HCT116 (cell line): ENCODE results near the gene CEP20. TPM values are rescaled to one million over a fixed set of nuclear protein-coding genes. Genes with fewer than 3 reads are reported as not detected.

Source experiments
- ATAC-seq: fragments of 200-7000 bp; cut with Tn5 transposase; 2 replicates; pipeline ENCODE4 v1.9.1; 2020; ENCODE audit warnings: mild to moderate bottlenecking, moderate library complexity
- BruUV-seq: library from RNA; stranded (reverse); fragments of 400-500 nt; replicated peaks from 2 replicates; lab custom pipeline; 2021; lab: Mats Ljungman, UMichigan
- CTCF ChIA-PET: fragments of 300-600 bp; sonication (Branson Sonifier 250); formaldehyde crosslinking; loops from one replicate; lab custom pipeline; 2021; ENCODE audit warnings: antibody characterized with exemption; lab: Charles Lee
- POLR2A ChIA-PET: fragments of 300-600, 350-600 bp; sonication (Branson Sonifier 250); formaldehyde crosslinking; loops from one replicate; lab custom pipeline; 2021; ENCODE audit warnings: antibody characterized with exemption; lab: Charles Lee
- RAD21 ChIA-PET, 2 experiments: fragments of 300-600 bp; sonication (Branson Sonifier 250); formaldehyde crosslinking; loops; one replicate each; lab custom pipeline; 2023; ENCODE audit warnings: low total read pairs in 2 of 2; ENCODE audit not compliant: uncharacterized antibody in 2 of 2, unreplicated experiment in 2 of 2, low non-redundant PET in 1 of 2; lab: Charles Lee
- DNase-seq: peaks from one replicate; pipeline ENCODE4 v3.0.0-alpha.2; 2010; ENCODE audit warnings: low read depth, low spot score
- H2AFZ ChIP-seq: fragments of 200-600 bp; shearing (Covaris generic), sonication (generic); 2 replicates; pipeline ENCODE4 v1.6.1; 2017; ENCODE audit warnings: low read depth, mixed run types, mixed read lengths, antibody characterized with exemption, low read length; ENCODE audit not compliant: poor library complexity, severe bottlenecking
- H3K27ac ChIP-seq: 2 replicates; pipeline ENCODE4 v1.5.1; 2012; ENCODE audit warnings: low read depth, low read length
- H3K27me3 ChIP-seq: fragments of 200-600 bp; sonication (generic); 2 replicates; pipeline ENCODE4 v1.6.1; 2016; ENCODE audit warnings: mixed run types, low read length, mixed read lengths; ENCODE audit not compliant: insufficient read depth
- H3K36me3 ChIP-seq, 2 experiments: fragments of 200-500 bp in 1 of 2; fragments of 200-600 bp in 1 of 2; sonication (Bioruptor generic) in 1 of 2; sonication (generic) in 1 of 2; 2 replicates each; pipeline versions ENCODE4 v1.5.1 to v1.6.1; 2014 to 2016; ENCODE audit warnings: low read length in 2 of 2, inconsistent platforms in 1 of 2, mixed read lengths in 1 of 2, mixed run types in 1 of 2; ENCODE audit not compliant: insufficient read depth in 2 of 2, control insufficient read depth in 1 of 2
- H3K4me1 ChIP-seq, 2 experiments: fragments of 200-600 bp in 1 of 2; sonication (generic) in 1 of 2; 2 replicates each; pipeline versions ENCODE4 v1.5.1 to v1.6.1; 2012 to 2017; ENCODE audit warnings: low read length in 2 of 2, inconsistent platforms in 1 of 2, mild to moderate bottlenecking in 1 of 2, mixed read lengths in 1 of 2, mixed run types in 1 of 2, moderate library complexity in 1 of 2; ENCODE audit not compliant: insufficient read depth in 2 of 2, control insufficient read depth in 1 of 2
- H3K4me2 ChIP-seq: fragments of 200-600 bp; sonication (generic); 2 replicates; pipeline ENCODE4 v1.6.1; 2017; ENCODE audit warnings: mixed run types, low read length, mixed read lengths
- H3K4me3 ChIP-seq, 2 experiments: fragments of 200-600 bp in 1 of 2; sonication (generic) in 1 of 2; replicated peaks in 1 of 2; 2 replicates each; pipeline ENCODE4 v1.5.1; 2011 to 2016; ENCODE audit warnings: low read length in 2 of 2, control low read depth in 1 of 2, low read depth in 1 of 2, mild to moderate bottlenecking in 1 of 2, mixed read lengths in 1 of 2, mixed run types in 1 of 2
- H3K79me2 ChIP-seq: fragments of 200-600 bp; sonication (generic); 2 replicates; pipeline ENCODE4 v1.6.1; 2017; ENCODE audit warnings: mild to moderate bottlenecking, mixed run types, low read length, moderate library complexity, mixed read lengths; ENCODE audit not compliant: insufficient read depth
- H3K9ac ChIP-seq: fragments of 200-600 bp; sonication (generic); 2 replicates; pipeline ENCODE4 v1.6.1; 2016; ENCODE audit warnings: low read length, mixed read lengths
- H3K9me2 ChIP-seq: fragments of 200-600 bp; sonication (generic), shearing (Covaris generic); 2 replicates; pipeline ENCODE4 v1.6.1; 2017; ENCODE audit warnings: mixed run types, mild to moderate bottlenecking, moderate library complexity; ENCODE audit not compliant: insufficient read depth
- H3K9me3 ChIP-seq, 2 experiments: fragments of 200-500 bp in 1 of 2; fragments of 200-600 bp in 1 of 2; sonication (Bioruptor generic) in 1 of 2; sonication (generic) in 1 of 2; 2 replicates each; pipeline ENCODE4 v1.6.1; 2014 to 2017; ENCODE audit warnings: low read length in 2 of 2, mixed read lengths in 2 of 2, inconsistent platforms in 1 of 2, low read depth in 1 of 2, mild to moderate bottlenecking in 1 of 2, mixed run types in 1 of 2, moderate library complexity in 1 of 2; ENCODE audit not compliant: control insufficient read depth in 1 of 2, insufficient read depth in 1 of 2
- H4K20me1 ChIP-seq: fragments of 200-600 bp; sonication (generic), shearing (Covaris generic); 2 replicates; pipeline ENCODE4 v1.6.1; 2017; ENCODE audit warnings: mixed run types, mild to moderate bottlenecking, moderate library complexity; ENCODE audit not compliant: insufficient read depth
- POLR2A ChIP-seq: IDR thresholded peaks from 2 replicates; pipeline ENCODE4 v1.7.0; 2011; ENCODE audit warnings: borderline replicate concordance; ENCODE audit not compliant: insufficient read depth, insufficient read length; ENCODE audit errors: extremely low read depth
- SIN3A ChIP-seq: IDR thresholded peaks from 2 replicates; pipeline ENCODE4 v1.6.1; 2012; ENCODE audit warnings: low read depth
- SRF ChIP-seq: IDR thresholded peaks from 2 replicates; pipeline ENCODE4 v1.6.1; 2012; ENCODE audit warnings: low read depth
- TCF7L2 ChIP-seq: IDR thresholded peaks from 2 replicates; pipeline ENCODE4 v1.7.0; 2011; ENCODE audit warnings: borderline replicate concordance, inconsistent platforms; ENCODE audit not compliant: insufficient read depth, insufficient read length; ENCODE audit errors: extremely low read depth
- ZFX ChIP-seq: fragments of 450-650 bp; IDR thresholded peaks from 2 replicates; pipeline ENCODE4 v1.6.1; 2017
- ZNF274 ChIP-seq: fragments of 200-500 bp; sonication (Bioruptor generic); IDR thresholded peaks from 2 replicates; pipeline ENCODE4 v1.6.1; 2014; ENCODE audit warnings: mild to moderate bottlenecking, low read depth, low read length, inconsistent platforms
- intact Hi-C: fragments of 100-400 bp; cut with micrococcal nuclease; formaldehyde crosslinking; loops from 2 replicates; pipeline ENCODE4 v1.10.0; 2022
- total RNA-seq: library from RNA; stranded (reverse); gene quantifications from one replicate; pipeline ENCODE4 v1.2.1, GENCODE V29; 2021; ENCODE audit not compliant: unreplicated experiment
- TF ChIP-seq, protein P1 (sequence below): IDR thresholded peaks from 2 replicates; pipeline ENCODE4 v1.6.1; 2012; ENCODE audit warnings: low read depth
- TF ChIP-seq, protein P2 (sequence below): IDR thresholded peaks from 2 replicates; pipeline ENCODE4 v1.6.1; 2012
- TF ChIP-seq, protein P3 (sequence below): IDR thresholded peaks from 2 replicates; pipeline ENCODE4 v1.6.1; 2012
- TF ChIP-seq, protein P4 (sequence below), 3 experiments: fragments of 200-600 bp in 1 of 3; sonication (generic) in 1 of 3; IDR thresholded peaks in 2 of 3; conservative IDR thresholded peaks in 1 of 3; 2 replicates each; pipeline ENCODE4 v1.5.1; 2012 to 2017; ENCODE audit warnings: low read depth in 2 of 3, low read length in 2 of 3, antibody characterized with exemption in 1 of 3, borderline replicate concordance in 1 of 3, control low read depth in 1 of 3, mild to moderate bottlenecking in 1 of 3, mixed read lengths in 1 of 3, mixed run types in 1 of 3, moderate library complexity in 1 of 3; ENCODE audit not compliant: insufficient read depth in 1 of 3

CEP20 gene
- total RNA-seq, 1 experiment from 2014 or later: 67.7 TPM

DNA sequence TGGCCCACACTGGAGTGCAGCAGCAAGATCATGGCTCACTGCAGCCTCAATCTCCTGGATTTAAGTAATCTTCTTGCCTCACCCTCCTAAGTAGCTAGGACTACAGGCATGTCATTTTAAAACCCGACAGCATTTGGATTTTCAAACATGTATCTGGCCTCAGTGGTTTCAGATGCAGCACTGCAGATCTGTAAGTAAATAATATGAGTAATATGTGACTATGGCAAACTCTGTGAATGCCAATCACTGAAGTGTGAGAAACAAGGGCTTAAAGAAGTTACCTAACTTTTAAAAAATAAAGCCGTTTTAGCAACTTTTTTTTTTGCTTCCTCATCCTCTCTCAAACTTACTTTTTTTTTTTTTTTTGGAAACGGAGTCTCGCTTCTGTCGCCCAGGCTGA, 11.9 kb downstream of the CEP20 start (continued):
- TF ChIP-seq, protein P1, sequence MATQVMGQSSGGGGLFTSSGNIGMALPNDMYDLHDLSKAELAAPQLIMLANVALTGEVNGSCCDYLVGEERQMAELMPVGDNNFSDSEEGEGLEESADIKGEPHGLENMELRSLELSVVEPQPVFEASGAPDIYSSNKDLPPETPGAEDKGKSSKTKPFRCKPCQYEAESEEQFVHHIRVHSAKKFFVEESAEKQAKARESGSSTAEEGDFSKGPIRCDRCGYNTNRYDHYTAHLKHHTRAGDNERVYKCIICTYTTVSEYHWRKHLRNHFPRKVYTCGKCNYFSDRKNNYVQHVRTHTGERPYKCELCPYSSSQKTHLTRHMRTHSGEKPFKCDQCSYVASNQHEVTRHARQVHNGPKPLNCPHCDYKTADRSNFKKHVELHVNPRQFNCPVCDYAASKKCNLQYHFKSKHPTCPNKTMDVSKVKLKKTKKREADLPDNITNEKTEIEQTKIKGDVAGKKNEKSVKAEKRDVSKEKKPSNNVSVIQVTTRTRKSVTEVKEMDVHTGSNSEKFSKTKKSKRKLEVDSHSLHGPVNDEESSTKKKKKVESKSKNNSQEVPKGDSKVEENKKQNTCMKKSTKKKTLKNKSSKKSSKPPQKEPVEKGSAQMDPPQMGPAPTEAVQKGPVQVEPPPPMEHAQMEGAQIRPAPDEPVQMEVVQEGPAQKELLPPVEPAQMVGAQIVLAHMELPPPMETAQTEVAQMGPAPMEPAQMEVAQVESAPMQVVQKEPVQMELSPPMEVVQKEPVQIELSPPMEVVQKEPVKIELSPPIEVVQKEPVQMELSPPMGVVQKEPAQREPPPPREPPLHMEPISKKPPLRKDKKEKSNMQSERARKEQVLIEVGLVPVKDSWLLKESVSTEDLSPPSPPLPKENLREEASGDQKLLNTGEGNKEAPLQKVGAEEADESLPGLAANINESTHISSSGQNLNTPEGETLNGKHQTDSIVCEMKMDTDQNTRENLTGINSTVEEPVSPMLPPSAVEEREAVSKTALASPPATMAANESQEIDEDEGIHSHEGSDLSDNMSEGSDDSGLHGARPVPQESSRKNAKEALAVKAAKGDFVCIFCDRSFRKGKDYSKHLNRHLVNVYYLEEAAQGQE: no peak
- TF ChIP-seq, protein P2, sequence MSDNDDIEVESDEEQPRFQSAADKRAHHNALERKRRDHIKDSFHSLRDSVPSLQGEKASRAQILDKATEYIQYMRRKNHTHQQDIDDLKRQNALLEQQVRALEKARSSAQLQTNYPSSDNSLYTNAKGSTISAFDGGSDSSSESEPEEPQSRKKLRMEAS: no peak

DNA sequence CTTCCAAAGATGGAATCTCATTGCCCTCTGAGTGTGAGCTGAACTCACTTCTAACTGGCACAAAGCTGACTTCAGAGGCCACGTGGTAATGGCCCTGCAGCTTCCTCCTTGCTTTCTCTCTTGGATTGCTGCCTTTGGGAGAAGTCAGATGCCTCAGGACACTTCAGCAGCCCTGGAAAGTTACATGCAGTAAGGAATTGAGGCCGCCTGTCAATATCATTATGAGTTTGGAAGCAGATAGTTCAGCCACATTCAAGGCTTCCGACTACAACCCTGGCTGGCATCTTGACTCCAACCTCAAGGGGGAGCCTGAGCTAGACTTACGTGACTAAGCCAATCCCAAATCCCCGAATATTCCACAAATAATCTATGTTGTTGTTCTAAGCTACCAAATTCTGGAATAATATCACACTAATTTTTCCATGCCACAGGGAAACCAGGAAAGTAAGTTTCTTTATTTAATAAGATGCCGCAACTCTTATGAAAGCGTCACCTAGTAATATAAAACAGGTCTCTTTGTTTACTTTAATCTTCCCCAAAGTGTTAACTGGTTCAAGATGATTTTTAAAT, 13.6 kb downstream of the CEP20 start:
- Histone ChIP-seq H3K4me2 (no peak overlapping the region), H3K4me3 (no peak overlapping the region), H2AFZ (no peak overlapping the region), H3K79me2 (peaks cover 28% of the 10 kb centered on the region), H3K36me3 (peaks cover 8 to 26% of the 10 kb centered on the region in 2 experiments), H3K4me1 (peaks cover 5 to 8% of the 10 kb centered on the region in 2 experiments; a peak in 3 of 4 replicates), H3K9me2 (no peaks in the 10 kb centered on the region), H4K20me1 (no peaks in the 10 kb centered on the region), H3K27me3 (no peaks in the 10 kb centered on the region), H3K9me3 (no peaks in the 10 kb centered on the region), H3K27ac (no peak overlapping the region; the same call in 1 of the 2 replicates), H3K9ac (no peak overlapping the region)
- ChIA-PET POLR2A (interaction anchor here (3.1 kb wide), 1 partner anchor 13 kb away, joined by 15 read pairs; the partner anchor contains the start of gene CEP20), RAD21 (interaction anchor here (0.9 to 1.4 kb wide), 2 partner anchors 13 to 115 kb away, joined by 3 read pairs; partner anchors contain the start of gene CEP20 (in 1 of the 2)), CTCF (interaction anchor here (0.7 to 3.3 kb wide), 14 partner anchors 8 to 253 kb away, joined by 3 to 19 read pairs (median 4); partner anchors contain the start of gene CEP20)
- BruUV-seq: no TSS peak
- intact Hi-C loops: loop anchor here (1.0 kb wide), 1 partner anchor 252 kb away; no protein-coding TSS in a partner anchor
- ATAC-seq (peak; percentile 94), DNase-seq (peak; percentile 61)
- TF ChIP-seq, protein P1: no peak
- TF ChIP-seq TCF7L2: no peak
- TF ChIP-seq, protein P3, sequence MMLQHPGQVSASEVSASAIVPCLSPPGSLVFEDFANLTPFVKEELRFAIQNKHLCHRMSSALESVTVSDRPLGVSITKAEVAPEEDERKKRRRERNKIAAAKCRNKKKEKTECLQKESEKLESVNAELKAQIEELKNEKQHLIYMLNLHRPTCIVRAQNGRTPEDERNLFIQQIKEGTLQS: no peak
- no peak for TF ChIP-seq SRF
- TF ChIP-seq, protein P4, sequence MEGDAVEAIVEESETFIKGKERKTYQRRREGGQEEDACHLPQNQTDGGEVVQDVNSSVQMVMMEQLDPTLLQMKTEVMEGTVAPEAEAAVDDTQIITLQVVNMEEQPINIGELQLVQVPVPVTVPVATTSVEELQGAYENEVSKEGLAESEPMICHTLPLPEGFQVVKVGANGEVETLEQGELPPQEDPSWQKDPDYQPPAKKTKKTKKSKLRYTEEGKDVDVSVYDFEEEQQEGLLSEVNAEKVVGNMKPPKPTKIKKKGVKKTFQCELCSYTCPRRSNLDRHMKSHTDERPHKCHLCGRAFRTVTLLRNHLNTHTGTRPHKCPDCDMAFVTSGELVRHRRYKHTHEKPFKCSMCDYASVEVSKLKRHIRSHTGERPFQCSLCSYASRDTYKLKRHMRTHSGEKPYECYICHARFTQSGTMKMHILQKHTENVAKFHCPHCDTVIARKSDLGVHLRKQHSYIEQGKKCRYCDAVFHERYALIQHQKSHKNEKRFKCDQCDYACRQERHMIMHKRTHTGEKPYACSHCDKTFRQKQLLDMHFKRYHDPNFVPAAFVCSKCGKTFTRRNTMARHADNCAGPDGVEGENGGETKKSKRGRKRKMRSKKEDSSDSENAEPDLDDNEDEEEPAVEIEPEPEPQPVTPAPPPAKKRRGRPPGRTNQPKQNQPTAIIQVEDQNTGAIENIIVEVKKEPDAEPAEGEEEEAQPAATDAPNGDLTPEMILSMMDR (IDR thresholded peaks at IDR 0.05 in 2 of 3, conservative IDR thresholded peaks at IDR 0.05 in 1 of 3; ENCODE audit: borderline replicate concordance in 1 of 3, insufficient read depth in 1 of 3, low read depth in 2 of 3, low read length in 2 of 3): peak; percentile 48 to 89 (median 82); a peak in 5 of 6 replicates
- TF ChIP-seq SIN3A: no peak
- TF ChIP-seq ZNF274: no peak
- no peak for TF ChIP-seq ZFX
- no peak for TF ChIP-seq POLR2A
